GM19463 (cell line): Measurements from ENCODE around the gene ACTG2.
"Not testable (repeated sequence)": the region's sequence is repeated elsewhere in the genome, so short reads cannot be mapped to it uniquely, and the experiment has no call there.

Source experiments
- ATAC-seq: cut with Tn5 transposase; IDR thresholded peaks from one replicate; pipeline ENCODE4 v1.9.1; 2021; ENCODE audit warnings: mild to moderate bottlenecking, moderate library complexity; ENCODE audit not compliant: unreplicated experiment

ACTG2 gene

DNA sequence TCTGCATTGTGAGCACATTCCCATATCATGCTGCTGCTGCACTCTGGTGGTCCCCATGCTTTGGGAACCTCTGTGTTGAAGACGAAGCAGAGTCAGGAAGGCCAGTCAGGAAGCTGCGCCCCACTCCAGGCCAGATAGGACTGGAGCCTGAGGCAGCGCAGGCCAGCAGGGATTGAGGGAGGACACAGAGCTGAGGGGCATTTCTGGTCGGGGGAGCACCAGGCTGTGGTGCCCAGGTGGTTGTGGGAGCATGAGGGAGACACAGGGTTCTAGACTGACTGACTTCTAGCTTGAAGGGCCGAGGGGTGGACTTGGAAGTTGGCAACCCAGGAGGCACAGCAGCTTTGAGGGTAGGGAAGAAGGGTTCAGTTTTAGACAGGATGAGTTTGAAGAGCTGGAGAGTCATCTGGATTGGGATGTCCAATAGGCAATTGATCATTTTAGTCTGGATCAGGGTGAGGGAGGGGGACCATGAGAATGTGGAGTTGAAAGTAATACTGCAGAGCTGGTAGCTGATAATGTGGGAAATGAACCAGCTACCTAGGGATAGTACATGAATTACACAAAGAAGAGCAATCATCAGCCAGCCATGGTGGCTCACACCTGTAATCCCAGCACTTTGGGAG, 1.4 kb upstream of the ACTG2 start:
- ATAC-seq, result no peak

GRCh38 chr2:73893764-73894474, 1.1 kb downstream of the ACTG2 start:
- no peak for ATAC-seq

- ATAC-seq, result no peak
Observed at GRCh38 chr2:73894475-73894850, 1.7 kb downstream of the ACTG2 start.

DNA sequence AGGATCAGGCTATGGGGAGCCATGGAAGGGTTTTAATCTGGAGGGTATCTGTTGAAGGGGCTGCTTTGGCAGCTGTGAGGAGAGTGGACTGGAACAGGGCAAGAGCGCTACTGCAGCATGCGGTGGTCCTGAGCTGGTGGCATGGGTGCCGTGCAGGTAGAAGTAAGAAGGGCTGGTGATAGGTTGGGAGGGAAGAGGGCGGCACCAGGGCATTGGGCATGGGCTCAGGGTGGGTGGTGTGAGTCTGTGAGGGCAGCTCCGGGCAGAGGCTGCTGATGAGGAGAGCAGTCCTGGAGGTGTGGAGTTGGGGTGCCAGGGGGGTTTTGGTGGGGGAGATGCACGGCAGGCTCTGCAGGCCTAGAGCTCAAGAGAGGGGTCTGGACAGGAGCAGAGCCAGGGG, 2.1 kb downstream of the ACTG2 start:
- ATAC-seq, result no peak

GRCh38 chr2:73895473-73895872, 2.7 kb downstream of the ACTG2 start:
- ATAC-seq, result no peak

GRCh38 chr2:73896362-73897239, 3.8 kb downstream of the ACTG2 start:
- peak; percentile 75 for ATAC-seq

GRCh38 chr2:73897240-73897583, 4.4 kb downstream of the ACTG2 start:
- no peak for ATAC-seq

- no peak for ATAC-seq
Observed at GRCh38 chr2:73897934-73898333, 5.1 kb downstream of the ACTG2 start.

DNA sequence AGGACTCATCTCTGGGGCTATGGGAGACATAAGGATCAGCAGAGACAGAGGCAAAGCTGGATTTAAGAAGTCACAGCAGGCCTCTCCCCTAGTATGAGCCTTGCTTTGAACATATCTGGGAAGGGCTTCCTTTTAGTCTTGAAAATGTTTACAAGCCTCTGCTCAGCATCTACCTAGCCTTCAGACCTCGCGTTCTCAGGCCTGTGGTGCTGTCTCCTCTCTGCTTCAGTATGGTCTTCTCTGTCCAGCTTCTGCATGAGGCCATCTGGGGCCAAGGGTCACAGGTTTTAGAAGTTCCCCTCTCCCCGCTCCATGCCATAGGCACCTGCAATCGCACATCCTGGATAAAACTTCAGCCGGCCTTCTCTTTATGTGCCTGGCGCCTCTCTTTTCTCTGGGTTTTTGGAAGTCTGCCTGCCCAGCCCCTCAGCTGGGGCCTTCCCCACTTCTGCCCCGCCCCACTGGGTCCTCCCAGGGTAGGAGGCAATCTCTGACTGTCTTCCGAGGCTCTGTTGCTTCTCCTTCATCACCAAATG, 7.1 kb downstream of the ACTG2 start:
- ATAC-seq, result no peak

- ATAC-seq, result no peak
Observed at GRCh38 chr2:73901143-73901542, 8.3 kb downstream of the ACTG2 start.

DNA sequence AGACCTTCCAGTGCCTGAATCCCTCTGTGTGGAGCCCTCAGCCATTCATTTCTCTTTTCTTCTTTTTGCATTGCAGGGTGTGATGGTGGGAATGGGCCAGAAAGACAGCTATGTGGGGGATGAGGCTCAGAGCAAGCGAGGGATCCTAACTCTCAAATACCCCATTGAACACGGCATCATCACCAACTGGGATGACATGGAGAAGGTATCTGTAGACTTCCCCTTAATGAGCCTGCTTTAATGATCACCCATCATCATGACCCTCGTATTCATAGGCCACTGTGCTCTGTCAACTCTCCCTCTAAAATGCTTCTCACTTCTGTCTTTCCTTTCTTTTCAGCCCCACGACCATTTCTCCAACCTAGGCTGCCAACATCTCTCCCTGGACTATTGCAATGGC, 9.5 kb downstream of the ACTG2 start:
- no peak for ATAC-seq

DNA sequence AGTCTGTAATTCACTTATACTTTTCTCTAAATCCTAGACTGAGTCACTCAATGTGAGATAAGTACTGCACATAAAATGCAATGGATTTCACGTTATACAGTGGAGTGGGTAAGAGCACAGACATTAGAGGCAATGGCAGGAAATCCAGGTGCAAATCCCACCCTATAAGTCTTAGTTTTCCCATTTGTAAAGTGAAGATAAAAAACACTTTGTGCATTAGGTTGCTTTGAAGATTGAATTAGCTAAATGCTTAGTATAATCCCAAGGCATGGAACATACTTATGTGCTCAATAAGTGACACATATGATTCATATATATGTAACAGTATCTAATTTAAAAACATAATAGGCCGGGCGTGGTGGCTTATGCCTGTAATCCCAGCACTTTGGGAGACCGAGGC, 10.5 kb downstream of the ACTG2 start:
- ATAC-seq, result no peak

DNA sequence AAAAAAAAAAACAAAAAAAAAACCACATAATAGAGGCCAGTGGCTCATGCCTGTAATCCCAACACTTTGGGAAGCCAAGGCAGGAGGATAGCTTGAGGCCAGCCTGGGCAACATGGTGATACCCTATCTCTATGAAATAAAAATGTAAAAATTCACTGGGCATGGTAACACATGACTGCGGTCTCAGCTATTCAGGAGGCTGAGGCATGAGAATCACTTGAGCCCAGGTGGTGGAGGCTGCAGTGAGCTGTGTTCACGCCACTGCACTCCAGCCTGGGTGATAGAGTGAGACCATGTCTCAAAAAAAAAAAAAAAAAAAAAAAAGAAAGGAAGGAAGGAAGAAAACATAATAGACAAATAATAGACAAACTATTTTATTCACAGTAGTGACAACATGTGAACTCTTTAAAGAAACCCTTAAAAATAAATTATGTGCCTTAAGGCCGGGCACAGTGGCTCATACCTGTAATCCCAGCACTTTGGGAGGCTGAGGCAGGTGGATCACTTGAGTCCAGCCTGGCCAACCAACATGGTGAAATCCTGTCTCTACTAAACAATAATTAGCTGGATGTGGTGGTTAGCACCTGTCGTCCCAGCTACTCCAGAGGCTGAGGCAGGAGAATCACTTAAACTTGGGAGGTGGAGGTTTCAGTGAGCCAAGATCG, 11.3 kb downstream of the ACTG2 start:
- not testable (repeated sequence) for ATAC-seq

- ATAC-seq, result no peak
Observed at GRCh38 chr2:73904952-73905351, 12.1 kb downstream of the ACTG2 start.

DNA sequence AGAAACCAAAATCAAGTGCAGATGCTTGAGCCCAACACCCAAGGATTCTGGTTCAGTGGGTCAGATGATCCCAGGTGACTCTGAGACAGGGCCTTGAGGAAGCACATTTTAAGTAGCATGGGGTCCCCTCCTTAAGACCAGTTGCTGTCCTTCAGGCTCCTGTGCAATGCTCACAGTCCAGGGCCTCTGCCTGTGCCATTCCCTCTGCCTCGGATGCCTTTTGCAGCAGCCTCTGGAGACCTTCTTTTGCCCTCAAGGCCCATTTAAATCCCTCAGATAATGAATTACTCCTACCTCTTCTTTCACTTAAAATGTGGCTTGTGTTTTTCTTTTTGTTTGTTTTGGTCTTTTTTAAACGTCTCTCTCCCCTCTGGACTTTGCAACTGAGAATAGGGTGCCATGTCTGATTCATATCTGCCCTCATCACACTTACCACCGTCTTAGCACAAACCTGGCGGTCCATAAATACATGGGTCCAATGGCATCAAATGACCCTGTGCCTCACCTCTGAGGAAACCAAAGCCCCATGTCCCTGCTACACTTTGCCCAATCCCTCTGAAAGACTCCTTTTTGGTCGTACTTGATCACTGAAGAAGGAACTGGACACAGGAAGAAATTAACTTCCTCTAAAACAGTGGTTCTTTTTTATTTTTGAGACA, 14.2 kb downstream of the ACTG2 start:
- ATAC-seq, result no peak

GRCh38 chr2:73907840-73908452, 15.1 kb downstream of the ACTG2 start:
- ATAC-seq, result peak; percentile 57

DNA sequence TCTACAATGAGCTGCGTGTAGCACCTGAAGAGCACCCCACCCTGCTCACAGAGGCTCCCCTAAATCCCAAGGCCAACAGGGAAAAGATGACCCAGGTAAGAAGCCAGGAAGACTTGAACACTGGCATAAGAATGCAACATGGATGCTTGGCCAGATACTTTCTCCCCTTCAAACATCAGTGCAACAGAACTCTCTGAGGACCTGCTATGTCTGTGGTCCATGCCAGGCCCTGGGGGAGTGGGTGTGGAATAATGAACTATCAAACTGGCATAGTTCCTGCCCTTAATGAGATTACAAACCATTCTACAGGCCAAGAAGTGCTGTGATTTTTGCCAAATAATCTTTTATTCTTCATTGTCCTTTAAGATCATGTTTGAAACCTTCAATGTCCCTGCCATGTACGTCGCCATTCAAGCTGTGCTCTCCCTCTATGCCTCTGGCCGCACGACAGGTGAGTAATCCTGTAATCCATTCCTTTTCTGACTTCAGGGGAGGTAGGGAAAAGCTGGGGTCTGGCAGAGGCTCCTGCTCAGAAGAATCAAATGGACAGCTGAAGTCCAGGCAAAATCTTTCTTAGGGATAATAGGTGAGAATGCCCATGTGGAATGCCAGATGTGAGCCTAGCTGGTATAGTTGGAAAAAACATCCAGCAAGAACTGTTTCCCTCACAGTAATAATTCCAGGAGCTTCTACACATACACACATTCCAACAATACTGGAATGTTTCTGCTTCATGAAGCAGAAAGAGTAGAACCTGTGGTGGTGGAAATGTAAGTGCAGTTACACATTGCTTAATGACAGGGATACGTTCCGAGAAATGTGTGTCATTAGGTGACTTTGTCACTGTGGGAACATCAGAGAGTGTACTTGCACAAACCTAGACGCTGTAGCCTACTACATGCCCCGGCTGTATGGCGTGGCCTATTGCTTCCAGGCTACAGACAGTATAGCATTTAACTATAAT, 16.2 kb downstream of the ACTG2 start:
- no peak for ATAC-seq

DNA sequence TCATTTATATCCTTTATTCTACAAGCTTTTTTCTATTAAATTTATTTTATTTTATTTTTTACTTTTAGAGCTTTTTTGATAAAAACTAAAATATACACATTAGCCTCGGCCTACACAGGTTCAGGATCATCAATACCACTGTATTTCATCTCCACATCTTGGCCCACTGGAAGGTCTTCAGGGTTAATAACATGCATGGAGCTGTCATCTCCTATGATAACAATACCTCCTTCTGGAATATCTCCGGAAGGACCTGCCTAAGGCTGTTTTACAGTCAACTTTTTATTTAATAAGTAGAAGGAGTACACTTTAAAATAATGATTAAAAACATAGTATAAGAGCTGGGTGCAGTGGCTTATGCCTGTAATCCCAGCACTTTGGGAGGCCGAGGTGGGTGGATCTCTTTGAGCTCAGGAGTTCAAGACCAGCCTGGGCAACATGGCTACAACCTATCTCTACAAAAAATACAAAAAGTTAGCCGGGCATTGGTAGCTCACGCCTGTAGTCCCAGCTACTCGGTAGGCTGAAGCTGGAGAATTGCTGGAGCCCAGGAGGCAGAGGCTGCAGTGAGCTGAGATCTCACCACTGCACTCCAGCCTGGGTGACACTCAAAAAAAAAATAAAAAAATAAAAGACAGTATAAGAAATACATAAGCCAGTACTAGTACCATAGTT, 18.2 kb downstream of the ACTG2 start:
- ATAC-seq, result no peak
